GM19239 (cell line): ENCODE measurements around the gene TTC28.

Experiments
- DNase-seq: peaks from one replicate; pipeline ENCODE4 v3.0.0; 2011; ENCODE audit warnings: low spot score; ENCODE audit not compliant: insufficient read length
- FAIRE-seq: peaks from 2 replicates; lab custom pipeline; 2011; peaks lifted over from hg19 to GRCh38; lab: Jason Lieb, UNC

TTC28 gene

GRCh38 chr22:27991586-27992293 is 687.9 kb downstream of the TTC28 start:
- no peak for DNase-seq
- FAIRE-seq = no peak

DNA sequence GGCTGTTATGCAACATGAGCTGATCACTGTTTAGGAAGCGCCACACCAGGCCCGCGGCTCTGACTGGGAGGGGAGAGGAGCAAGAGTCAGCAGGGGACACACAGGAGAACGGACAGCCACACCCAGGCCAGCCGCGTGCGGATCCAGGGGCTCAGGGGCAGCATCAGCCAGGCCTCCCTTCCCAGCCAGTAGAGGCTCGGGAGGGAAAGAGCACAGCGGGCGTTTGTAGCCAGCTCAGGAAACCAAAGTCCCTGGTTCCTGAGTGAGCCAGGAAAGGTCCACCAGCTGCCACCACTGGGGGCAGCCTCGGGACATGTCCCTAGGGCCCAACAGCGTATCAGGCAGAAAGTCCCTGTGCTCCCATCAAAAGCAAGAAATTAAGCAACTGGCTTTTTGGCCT is 688.8 kb downstream of the TTC28 start:
- peak; percentile 32 for DNase-seq
- no peak for FAIRE-seq

GRCh38 chr22:27990451-27990840 is 689.2 kb downstream of the TTC28 start:
- FAIRE-seq = no peak
- DNase-seq = no peak

- DNase-seq (no peak), FAIRE-seq (no peak)
Measured at GRCh38 chr22:27989758-27990450, 689.7 kb downstream of the TTC28 start.

- FAIRE-seq = no peak
- DNase-seq = no peak
Measured at GRCh38 chr22:27988704-27989103, 690.9 kb downstream of the TTC28 start.

- FAIRE-seq (no peak), DNase-seq (no peak)
Measured at GRCh38 chr22:27987557-27987956, 692.1 kb downstream of the TTC28 start.

- FAIRE-seq = no peak
- DNase-seq = no peak
Measured at GRCh38 chr22:27986937-27987336, 692.7 kb downstream of the TTC28 start.

GRCh38 chr22:27986459-27986858 is 693.2 kb downstream of the TTC28 start:
- FAIRE-seq (no peak), DNase-seq (no peak)

DNA sequence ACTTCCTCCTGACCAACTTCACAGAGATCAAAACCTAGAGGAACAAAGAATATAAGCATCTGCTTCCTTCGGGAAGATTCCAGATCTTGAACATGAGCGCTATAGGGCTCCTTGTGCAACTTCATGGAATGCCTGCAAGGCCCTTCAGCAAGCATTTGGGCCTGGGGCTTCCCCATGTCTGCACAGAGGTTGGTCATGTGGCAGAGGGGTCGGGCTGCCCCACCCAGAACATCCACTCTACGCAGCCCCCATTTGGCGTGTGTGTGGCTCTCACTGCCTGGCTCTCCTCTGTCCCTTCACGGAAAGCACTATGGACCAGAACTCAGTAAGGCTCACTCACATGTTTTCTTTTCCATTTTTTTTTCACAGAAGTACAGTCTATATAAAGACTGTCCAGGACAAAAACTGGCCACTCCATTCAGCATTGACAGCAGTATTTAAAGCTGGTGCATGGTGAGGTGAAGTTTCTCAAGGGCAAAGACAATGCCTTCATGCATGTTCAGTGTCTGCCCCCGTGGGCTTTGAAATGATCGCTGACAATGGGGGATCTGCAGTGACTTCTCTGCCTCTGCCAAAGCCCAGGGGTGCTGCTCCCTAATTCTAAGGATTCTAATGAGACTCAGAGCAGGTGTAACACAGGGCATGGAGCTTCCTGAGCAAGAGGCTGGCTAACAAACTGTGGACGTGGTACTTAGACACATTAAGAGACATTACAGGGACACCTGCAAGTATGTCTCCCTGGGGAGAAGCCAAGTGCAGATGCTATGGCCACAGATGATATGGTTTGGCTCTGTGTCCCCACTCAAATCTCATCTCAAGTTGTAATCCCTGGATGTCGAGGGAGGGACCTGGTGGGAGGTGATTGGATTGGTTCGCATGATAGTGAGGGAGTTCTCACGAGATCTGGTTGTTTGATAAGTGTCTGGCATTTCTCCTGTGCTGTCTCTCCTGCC is 694.0 kb downstream of the TTC28 start:
- no peak for FAIRE-seq
- no peak for DNase-seq

- no peak for DNase-seq
- FAIRE-seq = no peak
Measured at GRCh38 chr22:27984723-27985122, 694.9 kb downstream of the TTC28 start.

GRCh38 chr22:27984001-27984695 is 695.5 kb downstream of the TTC28 start:
- no peak for FAIRE-seq
- no peak for DNase-seq

GRCh38 chr22:27983361-27983791 is 696.3 kb downstream of the TTC28 start:
- no peak for DNase-seq
- no peak for FAIRE-seq

GRCh38 chr22:27982630-27983180 is 696.9 kb downstream of the TTC28 start:
- no peak for DNase-seq
- FAIRE-seq = no peak

GRCh38 chr22:27982106-27982505 is 697.5 kb downstream of the TTC28 start:
- FAIRE-seq = no peak
- no peak for DNase-seq

DNA sequence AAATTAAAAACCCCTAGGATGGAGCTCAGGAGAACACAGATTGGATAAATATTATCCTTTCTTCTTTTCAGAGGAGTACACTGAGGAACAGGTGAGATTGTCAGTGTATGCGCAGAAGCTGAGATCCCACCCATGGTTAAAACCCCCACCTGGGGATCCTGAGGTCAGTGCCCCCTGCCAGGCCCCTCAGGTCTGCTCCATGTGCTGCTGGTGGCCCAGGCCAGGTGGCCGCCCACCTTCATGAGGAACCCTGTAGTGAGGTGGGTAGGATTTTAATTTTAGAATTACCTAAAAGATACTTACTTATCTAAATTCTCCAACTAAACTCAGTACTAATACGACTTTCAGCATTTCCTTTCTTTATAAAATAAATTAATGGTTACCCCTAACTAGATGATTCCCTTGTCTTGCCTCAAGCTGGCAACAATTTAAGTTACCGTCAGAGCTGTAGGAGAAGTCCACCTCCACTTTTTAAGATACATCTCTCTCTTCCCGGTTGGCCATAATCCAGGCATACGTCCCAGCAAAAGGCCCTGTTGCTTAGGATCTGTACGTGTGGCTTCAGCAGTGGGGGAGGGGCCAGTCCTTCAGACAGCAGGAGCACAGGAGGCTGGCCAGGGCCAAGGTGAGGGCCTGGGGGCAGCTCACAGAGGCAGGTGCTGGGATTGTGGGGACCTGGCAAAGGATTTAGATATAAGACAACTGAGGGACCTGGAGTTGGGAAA is 699.1 kb downstream of the TTC28 start:
- FAIRE-seq (no peak), DNase-seq (no peak)

DNA sequence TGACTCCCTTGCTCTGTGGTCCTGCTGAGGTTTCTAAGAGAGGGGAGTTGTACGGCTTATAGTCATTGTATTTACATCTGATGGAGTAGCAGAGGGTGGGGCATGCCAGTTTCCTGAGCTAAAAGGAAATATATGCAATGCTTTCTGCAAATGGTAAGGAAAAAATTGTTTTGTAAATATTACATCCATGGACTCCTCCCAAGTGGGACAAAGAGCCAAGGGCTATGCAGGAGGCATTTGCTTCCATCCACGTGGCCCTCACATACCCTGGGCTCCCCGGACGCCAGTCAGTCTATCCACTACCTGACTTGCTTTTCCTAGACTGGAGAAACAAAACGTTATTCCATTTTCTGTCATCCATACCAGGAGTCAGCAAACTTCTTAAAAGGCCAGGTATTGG is 700.8 kb downstream of the TTC28 start:
- FAIRE-seq = no peak
- DNase-seq = no peak

- no peak for FAIRE-seq
- no peak for DNase-seq
Measured at GRCh38 chr22:27978317-27978716, 701.3 kb downstream of the TTC28 start.

DNA sequence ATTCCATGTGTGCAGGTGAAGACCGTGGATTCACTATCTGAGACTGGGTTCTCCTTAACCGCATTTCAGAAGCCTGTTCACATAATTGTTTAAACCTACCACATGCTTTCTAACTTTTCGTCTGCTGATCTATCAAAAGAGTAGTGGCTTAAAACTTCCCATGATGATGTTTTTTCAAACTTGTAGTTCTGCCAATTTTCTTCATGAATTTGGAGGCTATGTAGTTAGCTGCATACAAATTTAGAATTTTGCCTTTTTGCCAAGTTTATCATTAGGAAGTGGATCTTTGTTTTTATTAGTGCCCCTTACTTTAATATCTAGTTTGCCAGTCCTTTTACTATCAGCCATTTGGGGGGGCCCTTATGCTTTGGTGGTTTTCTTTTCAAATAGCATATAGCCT is 703.1 kb downstream of the TTC28 start:
- no peak for FAIRE-seq
- no peak for DNase-seq

GRCh38 chr22:27975381-27976013 is 704.1 kb downstream of the TTC28 start:
- no peak for FAIRE-seq
- no peak for DNase-seq
